ENCODE measurements around the gene SUCNR1. TPM values are rescaled to one million over a fixed set of nuclear protein-coding genes. Genes with fewer than 3 reads are reported as not detected.

The SUCNR1 gene
- total RNA-seq, 1 experiment from 2014 or later, result not detected

GRCh38 chr3:151899996-151900395 lies 26.6 kb downstream of the SUCNR1 start:
- H3K36me3 Mint-ChIP-seq, result no peaks in the 10 kb centered on the region
- H3K27me3 Mint-ChIP-seq (ENCODE audit: low read depth), result no peaks in the 10 kb centered on the region
- H3K27ac Mint-ChIP-seq, result no peak overlapping the region
- no peak for ATAC-seq
- ChIA-PET POLR2A (no interaction called here), CTCF (interaction anchor here (0.7 kb wide), 1 partner anchor 11 kb away, joined by 3 read pairs; no protein-coding TSS in a partner anchor)
- DNase-seq (ENCODE audit: low spot score), result no peak
- no peaks in the 10 kb centered on the region for H3K9me3 Mint-ChIP-seq
- H3K4me3 Mint-ChIP-seq, result no peak overlapping the region
- TF ChIP-seq NR3C1 (CRISPR knock-in tag; conservative IDR thresholded peaks at IDR 0.05; ENCODE audit: low read depth) (no peak), CREB1 (CRISPR knock-in tag; IDR thresholded peaks at IDR 0.05) (no peak), ZNF232 (CRISPR knock-in tag; IDR thresholded peaks at IDR 0.05) (no peak), NFYB (CRISPR knock-in tag; conservative IDR thresholded peaks at IDR 0.05; ENCODE audit: low read depth) (no peak), HMGA2 (CRISPR knock-in tag; IDR thresholded peaks at IDR 0.05) (no peak), TCF7 (CRISPR knock-in tag; IDR thresholded peaks at IDR 0.05; ENCODE audit: low read depth) (no peak), SOX15 (CRISPR knock-in tag; IDR thresholded peaks at IDR 0.05) (no peak), E2F5 (CRISPR knock-in tag; IDR thresholded peaks at IDR 0.05) (no peak), CBFB (CRISPR knock-in tag; IDR thresholded peaks at IDR 0.05; ENCODE audit: low read depth) (no peak)
- peaks cover 38% of the 10 kb centered on the region for H3K4me1 Mint-ChIP-seq

DNA sequence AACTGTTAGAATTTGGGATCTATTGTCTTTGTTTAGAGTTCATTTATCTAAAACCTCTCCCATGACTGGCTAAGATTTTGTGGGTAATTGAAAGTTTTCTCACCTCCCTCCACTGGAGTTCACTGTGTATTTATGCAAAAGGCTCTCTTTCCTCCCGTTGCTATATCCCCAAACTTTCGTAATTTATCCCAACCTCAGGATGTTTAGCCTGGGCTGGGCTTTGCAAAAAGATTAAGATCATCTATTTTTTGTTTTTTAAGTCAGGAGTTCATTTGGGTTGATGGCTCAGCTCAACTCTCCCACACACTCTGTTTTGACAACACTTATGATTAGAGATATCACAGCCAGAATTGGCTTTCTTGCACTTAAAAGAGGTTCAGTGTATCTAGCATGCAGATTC lies 27.0 kb downstream of the SUCNR1 start:
- no peak for DNase-seq (ENCODE audit: low spot score)
- CTCF ChIA-PET, result interaction anchor here (0.7 kb wide), 1 partner anchor 12 kb away, joined by 3 read pairs; no protein-coding TSS in a partner anchor
- no peak overlapping the region for H3K27ac Mint-ChIP-seq
- ATAC-seq, result no peak
- H3K36me3 Mint-ChIP-seq, result no peaks in the 10 kb centered on the region
- H3K9me3 Mint-ChIP-seq, result no peaks in the 10 kb centered on the region
- no peak overlapping the region for H3K4me3 Mint-ChIP-seq
- H3K4me1 Mint-ChIP-seq, result peaks cover 33% of the 10 kb centered on the region
- POLR2A ChIA-PET, result no interaction called here
- no peak for TF ChIP-seq E2F1 (CRISPR knock-in tag; IDR thresholded peaks at IDR 0.05)
- TF ChIP-seq ERG (CRISPR knock-in tag; IDR thresholded peaks at IDR 0.05), result no peak
- no peak for TF ChIP-seq JAZF1 (CRISPR knock-in tag; IDR thresholded peaks at IDR 0.05)
- TF ChIP-seq CTCF (IDR thresholded peaks at IDR 0.05), result no peak
- no peak for TF ChIP-seq TEAD1 (CRISPR knock-in tag; IDR thresholded peaks at IDR 0.05)
- no peak for TF ChIP-seq ELF4 (CRISPR knock-in tag; IDR thresholded peaks at IDR 0.05; ENCODE audit: low read depth)
- TF ChIP-seq JUN (CRISPR knock-in tag; IDR thresholded peaks at IDR 0.05), result no peak
- H3K27me3 Mint-ChIP-seq (ENCODE audit: low read depth), result no peaks in the 10 kb centered on the region

DNA sequence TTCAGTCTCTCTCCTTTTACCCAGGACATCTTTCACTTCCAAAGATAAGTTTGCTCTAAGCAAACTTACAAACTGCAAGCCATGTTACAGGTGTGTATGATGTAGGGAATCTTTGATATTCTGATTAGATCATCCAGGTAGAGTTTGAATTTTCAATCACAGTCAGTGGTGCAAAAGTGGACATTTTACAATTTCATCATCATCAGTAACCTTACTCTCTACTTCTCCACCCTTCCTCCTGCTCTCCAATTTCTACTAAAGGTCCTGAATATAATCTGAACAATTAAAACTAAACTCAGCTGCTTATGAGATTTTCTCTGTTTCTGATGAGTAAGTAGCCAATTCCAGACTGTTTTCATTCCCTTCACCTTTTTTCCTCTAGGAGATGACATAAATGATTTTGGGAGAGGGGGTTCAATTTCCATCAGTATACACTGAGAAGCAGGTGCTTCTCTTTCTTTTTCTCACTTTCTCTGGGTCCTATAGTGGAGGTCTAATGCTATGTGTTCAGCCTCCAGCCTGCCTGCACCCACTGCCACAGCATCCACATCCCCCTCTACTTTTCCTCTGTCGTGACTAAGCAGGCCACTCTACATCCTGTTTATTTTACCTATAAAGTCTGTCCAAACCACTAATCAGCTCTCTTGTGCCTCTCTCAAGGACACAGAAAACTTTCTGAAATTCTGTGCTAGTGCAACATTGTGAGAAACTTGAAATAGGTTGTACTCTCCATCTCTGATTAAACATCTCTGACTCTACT lies 27.6 kb downstream of the SUCNR1 start:
- Mint-ChIP-seq H3K27ac (no peak overlapping the region), H3K4me3 (no peak overlapping the region), H3K4me1 (peaks cover 27% of the 10 kb centered on the region), H3K36me3 (no peaks in the 10 kb centered on the region), H3K27me3 (ENCODE audit: low read depth) (no peaks in the 10 kb centered on the region), H3K9me3 (no peaks in the 10 kb centered on the region)
- CTCF ChIA-PET, result interaction anchor here (0.7 kb wide), 1 partner anchor 12 kb away, joined by 3 read pairs; no protein-coding TSS in a partner anchor
- POLR2A ChIA-PET, result no interaction called here
- no peak for DNase-seq (ENCODE audit: low spot score)
- ATAC-seq, result no peak
- TF ChIP-seq SOX15 (CRISPR knock-in tag; IDR thresholded peaks at IDR 0.05) (no peak), NR3C1 (CRISPR knock-in tag; conservative IDR thresholded peaks at IDR 0.05; ENCODE audit: low read depth) (no peak), ZNF423 (CRISPR knock-in tag; IDR thresholded peaks at IDR 0.05) (no peak), NR1H2 (CRISPR knock-in tag; IDR thresholded peaks at IDR 0.05) (no peak), TEAD4 (CRISPR knock-in tag; IDR thresholded peaks at IDR 0.05) (no peak), ZNF219 (CRISPR knock-in tag; IDR thresholded peaks at IDR 0.05; ENCODE audit: borderline replicate concordance) (no peak), TP53 (CRISPR knock-in tag; IDR thresholded peaks at IDR 0.05) (no peak), JUN (CRISPR knock-in tag; IDR thresholded peaks at IDR 0.05) (no peak), NFE2L1 (CRISPR knock-in tag; IDR thresholded peaks at IDR 0.05) (no peak), NFYB (CRISPR knock-in tag; conservative IDR thresholded peaks at IDR 0.05; ENCODE audit: low read depth) (no peak), TCF7 (CRISPR knock-in tag; IDR thresholded peaks at IDR 0.05; ENCODE audit: low read depth) (no peak)
- TF ChIP-seq, protein P1, sequence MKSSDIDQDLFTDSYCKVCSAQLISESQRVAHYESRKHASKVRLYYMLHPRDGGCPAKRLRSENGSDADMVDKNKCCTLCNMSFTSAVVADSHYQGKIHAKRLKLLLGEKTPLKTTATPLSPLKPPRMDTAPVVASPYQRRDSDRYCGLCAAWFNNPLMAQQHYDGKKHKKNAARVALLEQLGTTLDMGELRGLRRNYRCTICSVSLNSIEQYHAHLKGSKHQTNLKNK (CRISPR knock-in tag; IDR thresholded peaks at IDR 0.05), result no peak
